Common myeloid progenitor, CD34-positive (primary cell): Measurements from ENCODE around the gene SCLY.
A peak's percentile ranks its signal among the peaks of the same experiment; 100 is the strongest.

Experiments used
- CTCF ChIA-PET: fragments of 350-600 bp; sonication (Branson Sonifier 250); formaldehyde crosslinking; loops from one replicate; lab custom pipeline; 2021; ENCODE audit warnings: antibody characterized with exemption; lab: Charles Lee
- POLR2A ChIA-PET: fragments of 350-600 bp; sonication (Branson Sonifier 250); formaldehyde crosslinking; loops from one replicate; lab custom pipeline; 2021; ENCODE audit warnings: antibody characterized with exemption; lab: Charles Lee
- DNase-seq, 3 donors: peaks; one replicate each; pipeline versions ENCODE4 v3.0.0 to v3.0.0-alpha.2; 2013
- H3K27ac ChIP-seq, 2 experiments: 1 replicate in 1 of 2; 2 replicates in 1 of 2; pipeline ENCODE4 v1.7.0; 2013; ENCODE audit warnings: inconsistent platforms in 2 of 2, low read length in 2 of 2, mild to moderate bottlenecking in 2 of 2, low read depth in 1 of 2, moderate library complexity in 1 of 2; ENCODE audit not compliant: severe bottlenecking in 2 of 2, insufficient read depth in 1 of 2, poor library complexity in 1 of 2
- H3K27me3 ChIP-seq, 5 experiments: replicated peaks in 2 of 5; 1 replicate in 3 of 5; 2 replicates in 2 of 5; pipeline versions ENCODE4 v1.6.1 to v1.7.0; 2013; ENCODE audit warnings: low read length in 4 of 5, mild to moderate bottlenecking in 2 of 5, moderate library complexity in 2 of 5, inconsistent platforms in 1 of 5; ENCODE audit not compliant: insufficient read depth in 5 of 5, control insufficient read depth in 4 of 5
- H3K36me3 ChIP-seq, 4 experiments: 1 replicate in 2 of 4; 2 replicates in 2 of 4; pipeline versions ENCODE4 v1.6.1 to v1.7.0; 2013; ENCODE audit warnings: low read length in 3 of 4, control low read depth in 1 of 4, mild to moderate bottlenecking in 1 of 4; ENCODE audit not compliant: control insufficient read depth in 4 of 4, insufficient read depth in 4 of 4
- H3K4me1 ChIP-seq, 4 experiments: 1 replicate in 3 of 4; 2 replicates in 1 of 4; pipeline versions ENCODE4 v1.6.1 to v1.7.1; 2013; ENCODE audit warnings: low read length in 3 of 4, mild to moderate bottlenecking in 3 of 4, control low read depth in 1 of 4, inconsistent platforms in 1 of 4, moderate library complexity in 1 of 4; ENCODE audit not compliant: control insufficient read depth in 4 of 4, insufficient read depth in 4 of 4; ENCODE audit errors: control extremely low read depth in 1 of 4
- H3K4me3 ChIP-seq, 7 experiments: 1 replicate in 4 of 7; 2 replicates in 3 of 7; pipeline versions ENCODE4 v1.5.1 to v1.7.0; 2013; ENCODE audit warnings: mild to moderate bottlenecking in 7 of 7, low read length in 6 of 7, moderate library complexity in 6 of 7, inconsistent platforms in 2 of 7, low read depth in 2 of 7, control low read depth in 1 of 7; ENCODE audit not compliant: insufficient read depth in 4 of 7, control insufficient read depth in 1 of 7; ENCODE audit errors: extremely low read depth in 1 of 7
- H3K9me3 ChIP-seq, 5 experiments: 1 replicate in 4 of 5; 2 replicates in 1 of 5; pipeline versions ENCODE4 v1.6.1 to v1.7.1; 2013; ENCODE audit warnings: low read length in 4 of 5, mild to moderate bottlenecking in 2 of 5, inconsistent platforms in 1 of 5, low read depth in 1 of 5, moderate library complexity in 1 of 5; ENCODE audit not compliant: control insufficient read depth in 4 of 5, insufficient read depth in 2 of 5; ENCODE audit errors: control extremely low read depth in 1 of 5
- WGBS: methylation state at CpG from one replicate; pipeline ENCODE4 v1.1.5; 2013; ENCODE audit not compliant: insufficient coverage; 5-methylcytosine and 5-hydroxymethylcytosine counted together

The SCLY gene

GRCh38 chr2:238142382-238143205 is 81.8 kb downstream of the SCLY start:
- Histone ChIP-seq H3K4me3 (no peak overlapping the region), H3K27ac (no peak overlapping the region), H3K27me3 (no peaks in the 10 kb centered on the region), H3K9me3 (no peaks in the 10 kb centered on the region), H3K36me3 (no peaks in the 10 kb centered on the region), H3K4me1 (peaks cover 0 to 25% (median 17%) of the 10 kb centered on the region in 4 experiments)
- ChIA-PET CTCF (interaction anchor here (1.0 to 1.3 kb wide), 2 partner anchors 10 to 12 kb away, joined by 4 read pairs; no protein-coding TSS in a partner anchor), POLR2A (no interaction called here)
- 95% methylated on average over 25 of the region's 30 CpGs for WGBS
- no peak for DNase-seq

- Histone ChIP-seq H3K9me3 (no peaks in the 10 kb centered on the region), H3K4me1 (peaks cover 0 to 25% (median 17%) of the 10 kb centered on the region in 4 experiments), H3K36me3 (no peaks in the 10 kb centered on the region), H3K27ac (no peak overlapping the region), H3K27me3 (no peaks in the 10 kb centered on the region), H3K4me3 (no peak overlapping the region)
- WGBS: 64% methylated on average over 19 of the region's 20 CpGs
- ChIA-PET CTCF (interaction anchor here (1.3 kb wide), 1 partner anchor 11 kb away, joined by 4 read pairs; no protein-coding TSS in a partner anchor), POLR2A (no interaction called here)
- peak in 2 of 3 donors; percentile 79 to 84 for DNase-seq
Measured at GRCh38 chr2:238143239-238143951, 82.6 kb downstream of the SCLY start.

- H3K4me3 ChIP-seq: no peak overlapping the region
- no peaks in the 10 kb centered on the region for H3K9me3 ChIP-seq
- no peak for DNase-seq
- WGBS: 90% methylated on average over 3 of the region's 5 CpGs
- CTCF ChIA-PET: interaction anchor here (1.5 kb wide), 1 partner anchor 29 kb away, joined by 3 read pairs; no protein-coding TSS in a partner anchor
- peaks cover 0 to 24% (median 17%) of the 10 kb centered on the region in 4 experiments for H3K4me1 ChIP-seq
- POLR2A ChIA-PET: no interaction called here
- H3K27ac ChIP-seq: no peak overlapping the region
- H3K27me3 ChIP-seq: no peaks in the 10 kb centered on the region
- no peaks in the 10 kb centered on the region for H3K36me3 ChIP-seq
Measured at GRCh38 chr2:238144262-238144661, 83.5 kb downstream of the SCLY start.

GRCh38 chr2:238145046-238145445 is 84.2 kb downstream of the SCLY start:
- Histone ChIP-seq H3K4me3 (no peak overlapping the region), H3K4me1 (peaks cover 0 to 19% (median 16%) of the 10 kb centered on the region in 4 experiments), H3K27me3 (no peaks in the 10 kb centered on the region), H3K27ac (no peak overlapping the region), H3K36me3 (no peaks in the 10 kb centered on the region), H3K9me3 (no peaks in the 10 kb centered on the region)
- POLR2A ChIA-PET: no interaction called here
- CTCF ChIA-PET: interaction anchor here (0.9 to 1.5 kb wide), 2 partner anchors 23 to 30 kb away, joined by 3 read pairs; no protein-coding TSS in a partner anchor
- WGBS: 96% methylated on average over 11 of the region's 12 CpGs
- no peak for DNase-seq

- WGBS: 81% methylated on average over 12 of the region's 12 CpGs
- no peaks in the 10 kb centered on the region for H3K36me3 ChIP-seq
- H3K9me3 ChIP-seq: no peaks in the 10 kb centered on the region
- H3K27me3 ChIP-seq: no peaks in the 10 kb centered on the region
- peaks cover 0 to 18% (median 14%) of the 10 kb centered on the region in 4 experiments for H3K4me1 ChIP-seq
- H3K27ac ChIP-seq: no peak overlapping the region
- ChIA-PET POLR2A (no interaction called here), CTCF (interaction anchor here (0.9 kb wide), 1 partner anchor 22 kb away, joined by 3 read pairs; no protein-coding TSS in a partner anchor)
- no peak for DNase-seq
- H3K4me3 ChIP-seq: no peak overlapping the region
Measured at GRCh38 chr2:238145851-238146250, 85.0 kb downstream of the SCLY start.

- H3K9me3 ChIP-seq: no peaks in the 10 kb centered on the region
Measured at GRCh38 chr2:238146884-238147544, 86.2 kb downstream of the SCLY start.

More at GRCh38 chr2:238146884-238147544, 86.2 kb downstream of the SCLY start:
- ChIA-PET CTCF (interaction anchor here (0.6 to 1.6 kb wide), 2 partner anchors 10 to 45 kb away, joined by 3 to 4 read pairs; no protein-coding TSS in a partner anchor), POLR2A (no interaction called here)
- WGBS: 81% methylated on average over 4 of the region's 13 CpGs
- Histone ChIP-seq H3K27ac (no peak overlapping the region), H3K4me3 (no peak overlapping the region), H3K36me3 (no peaks in the 10 kb centered on the region), H3K4me1 (peaks cover 0 to 6% (median 3%) of the 10 kb centered on the region in 4 experiments), H3K27me3 (no peaks in the 10 kb centered on the region)
- DNase-seq: no peak
